ENCODE data around the gene CA12.

Gene CA12

GRCh38 chr15:63401714-63402497 lies 20.3 kb upstream of the CA12 start:
- TF ChIP-seq CTCF (IDR thresholded peaks at IDR 0.05; ENCODE audit: low read depth, low read length) = no peak
- DNase-seq (ENCODE audit: extremely low read depth, low read depth) = no peak

- TF ChIP-seq CTCF (IDR thresholded peaks at IDR 0.05; ENCODE audit: low read depth, low read length) = no peak
Observed at GRCh38 chr15:63401078-63401477, 19.4 kb upstream of the CA12 start.

GRCh38 chr15:63398456-63398855 lies 16.8 kb upstream of the CA12 start:
- no peak for TF ChIP-seq CTCF (IDR thresholded peaks at IDR 0.05; ENCODE audit: low read depth, low read length)

More at GRCh38 chr15:63401078-63401477, 19.4 kb upstream of the CA12 start:
- DNase-seq (ENCODE audit: extremely low read depth, low read depth) = no peak

GRCh38 chr15:63396152-63396928 lies 14.7 kb upstream of the CA12 start:
- TF ChIP-seq CTCF (IDR thresholded peaks at IDR 0.05; ENCODE audit: low read depth, low read length) = no peak
- no peak for DNase-seq (ENCODE audit: extremely low read depth, low read depth)

More at GRCh38 chr15:63398456-63398855, 16.8 kb upstream of the CA12 start:
- DNase-seq (ENCODE audit: extremely low read depth, low read depth) = no peak

GRCh38 chr15:63395730-63396151 lies 14.1 kb upstream of the CA12 start:
- DNase-seq (ENCODE audit: extremely low read depth, low read depth) = no peak
- no peak for TF ChIP-seq CTCF (IDR thresholded peaks at IDR 0.05; ENCODE audit: low read depth, low read length)

GRCh38 chr15:63392361-63393009 lies 10.8 kb upstream of the CA12 start:
- DNase-seq (ENCODE audit: extremely low read depth, low read depth) = no peak

More at GRCh38 chr15:63392361-63393009, 10.8 kb upstream of the CA12 start:
- no peak for TF ChIP-seq CTCF (IDR thresholded peaks at IDR 0.05; ENCODE audit: low read depth, low read length)

All from AG09319 (cell line).